HG03039 (cell line): Measurements from ENCODE around the gene CCN5.

Experiments used
- ATAC-seq: cut with Tn5 transposase; IDR thresholded peaks from one replicate; pipeline ENCODE4 v1.9.1; 2021; ENCODE audit warnings: mild to moderate bottlenecking, moderate library complexity; ENCODE audit not compliant: unreplicated experiment

CCN5 gene

DNA sequence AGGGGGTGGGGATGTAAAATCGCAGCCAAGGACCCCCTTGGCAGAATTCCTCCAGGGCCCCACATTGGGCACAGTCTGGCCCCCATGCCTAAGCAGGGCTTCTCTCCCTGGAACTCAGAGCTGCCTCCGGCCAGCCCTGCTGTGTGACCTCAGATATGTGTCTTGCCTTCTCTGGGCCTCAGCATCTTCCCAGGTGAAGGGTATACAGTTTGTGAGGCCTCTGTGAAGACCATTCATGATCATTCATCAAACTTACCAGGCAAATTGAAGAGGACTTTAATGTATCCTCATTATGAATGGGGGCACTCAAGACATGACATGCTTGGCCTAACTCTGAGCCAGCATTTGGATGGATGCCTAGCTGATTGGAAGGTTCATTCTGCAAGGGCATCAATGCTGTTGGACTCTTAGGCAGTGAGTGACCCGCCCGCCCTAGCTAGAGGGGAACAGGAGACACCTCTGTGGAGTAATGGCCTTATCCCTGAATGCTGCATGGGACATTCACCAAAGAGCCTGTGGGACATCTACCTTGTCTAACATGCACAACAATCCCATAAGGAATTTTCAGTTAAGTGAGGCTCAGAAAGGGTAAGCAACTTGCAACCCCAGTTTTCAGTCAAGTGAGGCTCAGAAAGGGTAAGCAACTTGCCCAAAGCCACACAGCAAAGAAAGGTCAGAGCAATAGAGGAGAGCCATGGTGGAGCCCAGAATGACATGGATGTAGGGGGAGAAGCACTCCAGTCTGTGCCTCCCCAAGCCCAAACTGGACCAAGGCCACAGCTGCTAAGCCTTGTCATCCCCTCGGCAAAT, 535 bp downstream of the CCN5 start:
- ATAC-seq: no peak

DNA sequence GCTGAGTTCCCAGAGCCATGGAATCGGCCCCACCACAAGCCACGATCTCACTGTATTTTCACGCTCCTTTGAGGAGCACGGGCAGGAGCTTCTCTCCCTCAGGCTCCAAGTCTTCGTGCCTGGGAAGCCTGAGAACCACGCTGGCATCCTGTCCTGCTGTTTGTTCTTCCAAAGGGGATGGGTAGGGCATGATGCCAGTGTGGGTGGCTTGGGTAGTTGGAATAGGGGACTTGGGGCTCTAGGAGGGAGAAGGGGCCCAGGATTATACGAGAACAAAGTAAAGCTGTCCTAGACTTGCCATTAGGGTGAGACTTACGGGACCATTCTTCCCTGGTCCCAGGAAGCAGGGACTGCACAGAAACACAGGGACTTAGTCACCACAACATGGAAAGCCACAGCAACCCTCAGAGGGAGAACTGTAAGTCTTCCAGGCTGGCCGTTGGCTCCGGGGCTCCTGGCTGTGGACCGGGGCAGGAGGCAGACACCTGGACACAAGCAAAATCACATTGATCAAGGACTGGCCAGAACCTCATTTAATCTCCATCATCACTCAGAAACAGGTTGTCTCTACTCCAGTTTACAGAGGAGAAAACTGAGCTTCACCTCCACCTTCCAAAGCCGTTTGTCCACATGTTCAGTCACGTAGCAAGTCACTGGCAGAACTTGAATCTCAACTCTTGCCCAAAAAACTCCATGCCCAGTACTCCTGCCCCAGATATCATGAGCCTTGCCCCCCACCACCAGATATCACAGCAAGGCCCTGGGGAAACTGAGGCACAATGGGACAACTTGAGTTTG, 1.3 kb downstream of the CCN5 start:
- ATAC-seq: no peak

DNA sequence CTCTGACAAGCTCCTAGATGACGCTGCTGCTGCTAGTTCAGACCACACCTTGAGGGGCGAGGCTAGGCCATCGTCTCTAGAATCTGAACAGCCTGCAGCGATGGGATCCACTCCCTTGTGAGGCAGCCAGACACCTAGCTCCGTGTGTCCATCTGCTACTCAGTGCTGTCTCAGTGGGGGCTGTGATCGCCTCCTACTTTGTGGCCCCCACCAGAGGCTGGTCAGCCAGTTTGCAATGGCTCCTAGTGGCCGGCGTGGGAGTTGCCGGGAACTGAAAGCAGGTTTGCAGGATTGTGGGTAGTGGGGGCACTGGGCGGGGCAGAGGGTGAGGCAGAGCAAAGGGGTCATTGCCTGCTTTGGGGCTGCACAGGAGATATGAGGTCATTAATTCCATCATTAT, 2.8 kb downstream of the CCN5 start:
- ATAC-seq: no peak

DNA sequence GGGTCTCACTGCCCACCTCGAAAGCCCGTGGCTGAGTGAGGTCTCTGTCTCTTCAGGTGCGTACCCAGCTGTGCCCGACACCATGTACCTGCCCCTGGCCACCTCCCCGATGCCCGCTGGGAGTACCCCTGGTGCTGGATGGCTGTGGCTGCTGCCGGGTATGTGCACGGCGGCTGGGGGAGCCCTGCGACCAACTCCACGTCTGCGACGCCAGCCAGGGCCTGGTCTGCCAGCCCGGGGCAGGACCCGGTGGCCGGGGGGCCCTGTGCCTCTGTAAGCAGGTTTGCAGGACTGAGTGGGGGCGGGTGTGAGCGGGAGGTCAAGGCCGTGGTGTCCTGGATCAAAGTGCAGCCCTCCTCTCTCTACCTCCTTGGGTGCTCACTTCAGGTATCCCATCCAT, 4.7 kb downstream of the CCN5 start:
- ATAC-seq: no peak

DNA sequence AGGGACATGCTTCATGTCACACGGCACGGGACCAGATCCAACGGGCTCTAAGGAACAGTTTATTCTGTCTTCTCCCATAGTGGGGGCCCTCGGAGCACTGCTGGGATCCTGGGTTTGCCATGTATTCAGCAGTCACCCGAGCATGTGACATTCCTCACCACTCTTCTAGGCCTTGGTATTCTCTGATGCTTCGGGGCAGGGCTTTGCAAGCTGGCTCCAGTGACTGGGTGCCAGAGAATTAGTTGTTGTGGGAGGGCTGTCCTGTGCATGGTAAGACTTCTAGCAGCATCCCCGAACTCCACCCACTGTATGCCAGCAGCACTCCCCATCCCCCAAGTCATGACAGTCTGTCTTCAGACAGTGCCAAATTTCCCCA, 5.4 kb downstream of the CCN5 start:
- no peak for ATAC-seq

DNA sequence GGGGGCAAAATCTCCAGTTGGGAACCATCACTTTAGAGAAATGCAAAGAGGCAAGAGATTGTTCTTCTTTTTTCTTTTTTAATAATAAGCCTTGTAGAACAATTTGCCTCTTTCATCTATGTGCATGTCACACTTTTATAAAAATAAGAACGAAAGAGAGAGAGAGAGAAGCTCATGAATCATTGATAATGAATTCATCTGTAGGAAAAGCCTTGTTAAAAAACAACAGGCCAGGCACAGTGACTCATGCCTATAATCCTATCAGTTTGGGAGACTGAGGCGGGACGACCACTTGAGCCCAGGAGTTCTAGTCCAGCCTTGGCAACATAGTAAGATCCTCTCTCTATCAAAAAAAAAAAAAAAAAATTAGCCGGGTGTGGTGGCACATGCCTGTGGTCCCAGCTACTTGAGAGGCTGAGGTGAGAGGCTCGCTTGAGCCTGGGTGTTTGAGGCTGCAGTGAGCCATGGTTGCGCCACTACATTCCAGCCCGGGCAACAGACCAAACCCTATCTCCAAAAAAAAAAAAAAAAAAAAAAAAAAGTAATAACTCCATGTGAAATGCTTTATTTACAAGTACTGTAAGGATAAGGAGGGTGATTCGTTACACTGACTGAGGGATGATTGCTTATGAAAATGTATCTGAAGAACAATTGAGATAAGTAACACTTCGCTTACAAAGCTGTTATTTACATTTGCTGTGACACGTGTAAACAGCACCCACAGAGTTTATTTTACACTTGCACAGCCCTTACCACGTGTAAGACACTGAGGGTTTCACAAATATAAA, 6.0 kb downstream of the CCN5 start:
- no peak for ATAC-seq

DNA sequence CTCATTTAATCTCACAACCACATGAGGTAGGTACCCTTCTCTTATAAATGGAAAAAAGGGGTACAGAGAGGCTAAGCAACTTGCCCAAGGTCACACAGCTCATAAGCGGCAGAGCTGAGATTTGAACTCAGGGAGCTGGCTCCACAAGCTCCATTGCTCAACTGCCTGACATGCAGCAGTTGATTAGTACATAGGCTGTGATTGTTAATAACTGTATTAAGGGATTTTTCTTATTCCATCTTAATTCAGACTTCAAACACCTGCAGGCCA, 6.6 kb downstream of the CCN5 start:
- ATAC-seq: no peak

DNA sequence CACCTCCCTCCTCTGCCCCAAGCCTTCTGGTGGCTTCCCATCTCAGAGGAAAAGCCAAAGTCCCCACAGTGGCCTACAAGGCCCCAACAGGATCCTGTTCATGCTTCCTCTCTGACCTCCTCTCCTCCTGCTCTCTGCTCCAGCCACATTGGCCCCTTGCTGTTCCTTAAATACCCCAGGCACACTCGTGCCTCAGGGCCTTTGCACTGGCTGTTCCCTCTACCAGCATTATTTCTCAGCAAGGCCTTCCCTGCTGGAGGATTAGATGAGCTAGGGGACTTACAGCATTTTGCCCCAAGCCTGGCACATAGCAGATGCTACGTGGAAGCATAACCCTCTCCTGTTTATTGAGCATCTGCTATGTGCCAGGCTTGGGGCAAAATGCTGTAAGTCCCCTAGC, 7.8 kb downstream of the CCN5 start:
- ATAC-seq: no peak

DNA sequence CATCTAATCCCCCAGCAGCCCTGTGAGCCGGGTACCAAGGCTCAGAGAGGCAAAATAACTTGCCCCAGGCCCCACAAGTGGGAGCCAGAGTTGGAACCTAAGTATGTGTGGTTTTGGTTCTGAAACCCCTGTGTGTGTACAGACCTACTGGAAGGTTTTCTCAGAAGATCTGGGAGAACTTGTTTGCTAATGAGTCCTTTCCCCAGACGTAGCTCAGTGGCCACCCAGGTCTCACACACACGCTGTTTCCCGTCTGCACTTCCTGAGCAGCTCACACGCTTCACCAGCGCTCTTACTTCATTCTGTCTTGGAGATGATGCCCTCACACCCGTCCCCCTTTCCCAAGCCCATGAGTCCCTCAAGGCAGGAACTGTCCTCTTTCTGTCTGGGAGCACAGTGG, 8.2 kb downstream of the CCN5 start:
- ATAC-seq: no peak

DNA sequence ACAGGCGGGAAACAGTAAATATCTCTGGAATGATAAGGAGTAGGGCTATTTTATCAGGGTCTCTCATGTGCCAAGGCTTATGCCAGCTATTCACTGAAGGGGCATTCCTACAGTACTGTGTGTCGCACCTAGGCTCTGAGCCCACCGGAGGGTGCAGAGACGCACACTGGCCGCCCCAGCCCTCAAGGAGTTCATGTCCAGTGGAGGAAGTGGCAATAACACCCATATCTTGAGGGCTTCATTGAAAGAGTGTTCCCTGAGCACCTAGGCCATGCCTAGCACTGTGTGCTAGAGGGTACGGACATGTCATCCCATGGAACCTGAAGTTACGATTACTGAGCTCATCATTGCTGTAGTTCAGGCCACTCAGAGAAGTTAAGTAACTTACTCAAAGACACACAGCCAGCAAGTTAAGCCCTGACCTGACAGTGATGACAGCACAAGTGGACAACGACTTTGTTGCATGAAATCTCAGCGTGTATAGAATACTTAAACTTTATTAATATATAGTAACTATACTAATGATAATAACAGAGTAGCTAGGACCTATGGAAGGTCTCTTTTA, 8.7 kb downstream of the CCN5 start:
- no peak for ATAC-seq

DNA sequence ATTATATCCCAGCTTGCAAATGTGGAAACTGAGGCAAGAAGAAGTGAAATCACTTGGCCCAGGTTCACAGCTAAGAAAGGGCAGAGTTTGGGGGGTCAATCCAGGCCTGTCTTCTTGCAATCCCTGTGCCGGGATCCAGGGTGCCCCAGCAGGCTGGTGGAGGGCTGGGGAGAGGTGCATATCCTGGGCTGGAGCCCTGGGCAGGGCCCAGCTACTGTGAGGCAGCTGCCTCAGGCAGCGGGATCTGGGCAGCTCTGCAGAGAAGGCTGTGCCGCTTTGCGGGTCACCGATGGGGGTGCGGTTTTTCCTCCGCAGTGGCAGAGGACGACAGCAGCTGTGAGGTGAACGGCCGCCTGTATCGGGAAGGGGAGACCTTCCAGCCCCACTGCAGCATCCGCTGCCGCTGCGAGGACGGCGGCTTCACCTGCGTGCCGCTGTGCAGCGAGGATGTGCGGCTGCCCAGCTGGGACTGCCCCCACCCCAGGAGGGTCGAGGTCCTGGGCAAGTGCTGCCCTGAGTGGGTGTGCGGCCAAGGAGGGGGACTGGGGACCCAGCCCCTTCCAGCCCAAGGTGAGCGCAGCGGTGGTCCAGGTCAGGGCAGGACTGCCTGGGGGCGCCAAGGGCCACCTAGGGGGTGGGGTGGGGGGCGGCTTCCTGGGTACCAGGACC, 9.4 kb downstream of the CCN5 start:
- no peak for ATAC-seq

DNA sequence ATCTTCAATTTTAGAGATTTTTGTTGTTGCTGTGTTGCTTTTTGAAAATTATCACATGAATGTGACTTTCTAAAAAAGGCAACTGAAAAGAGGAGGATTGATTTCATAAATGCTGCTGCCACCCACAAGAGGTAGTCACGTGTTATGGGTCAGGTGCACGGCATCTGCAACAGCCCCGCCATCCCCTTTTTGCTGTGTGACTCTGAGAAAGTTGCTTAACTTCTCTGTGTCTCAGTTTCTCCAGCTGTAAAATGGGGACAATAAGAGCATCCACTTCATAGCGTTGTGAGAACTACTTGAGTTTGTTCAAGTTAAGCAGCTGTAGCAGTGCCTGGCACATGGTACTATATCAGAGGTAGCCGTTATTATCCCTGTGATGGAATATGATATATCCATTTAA, 10.7 kb downstream of the CCN5 start:
- ATAC-seq: no peak

DNA sequence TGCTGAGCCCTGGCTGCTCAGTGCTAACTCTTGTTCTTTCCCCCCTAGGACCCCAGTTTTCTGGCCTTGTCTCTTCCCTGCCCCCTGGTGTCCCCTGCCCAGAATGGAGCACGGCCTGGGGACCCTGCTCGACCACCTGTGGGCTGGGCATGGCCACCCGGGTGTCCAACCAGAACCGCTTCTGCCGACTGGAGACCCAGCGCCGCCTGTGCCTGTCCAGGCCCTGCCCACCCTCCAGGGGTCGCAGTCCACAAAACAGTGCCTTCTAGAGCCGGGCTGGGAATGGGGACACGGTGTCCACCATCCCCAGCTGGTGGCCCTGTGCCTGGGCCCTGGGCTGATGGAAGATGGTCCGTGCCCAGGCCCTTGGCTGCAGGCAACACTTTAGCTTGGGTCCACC, 11.9 kb downstream of the CCN5 start:
- ATAC-seq: no peak

DNA sequence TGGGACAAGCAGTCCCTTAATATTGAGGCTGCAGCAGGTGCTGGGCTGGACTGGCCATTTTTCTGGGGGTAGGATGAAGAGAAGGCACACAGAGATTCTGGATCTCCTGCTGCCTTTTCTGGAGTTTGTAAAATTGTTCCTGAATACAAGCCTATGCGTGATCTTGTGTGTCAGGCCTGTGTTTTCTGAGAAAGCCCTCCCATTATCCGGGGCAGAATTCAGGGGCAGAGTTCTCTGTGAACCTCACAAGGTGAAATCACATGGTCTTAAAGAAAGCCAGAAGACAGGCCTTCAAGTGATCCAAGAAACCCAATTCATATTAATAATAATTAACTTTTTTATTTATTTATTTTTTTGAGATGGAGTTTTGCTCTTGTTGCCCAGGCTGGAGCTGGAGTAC, 12.5 kb downstream of the CCN5 start:
- no peak for ATAC-seq

DNA sequence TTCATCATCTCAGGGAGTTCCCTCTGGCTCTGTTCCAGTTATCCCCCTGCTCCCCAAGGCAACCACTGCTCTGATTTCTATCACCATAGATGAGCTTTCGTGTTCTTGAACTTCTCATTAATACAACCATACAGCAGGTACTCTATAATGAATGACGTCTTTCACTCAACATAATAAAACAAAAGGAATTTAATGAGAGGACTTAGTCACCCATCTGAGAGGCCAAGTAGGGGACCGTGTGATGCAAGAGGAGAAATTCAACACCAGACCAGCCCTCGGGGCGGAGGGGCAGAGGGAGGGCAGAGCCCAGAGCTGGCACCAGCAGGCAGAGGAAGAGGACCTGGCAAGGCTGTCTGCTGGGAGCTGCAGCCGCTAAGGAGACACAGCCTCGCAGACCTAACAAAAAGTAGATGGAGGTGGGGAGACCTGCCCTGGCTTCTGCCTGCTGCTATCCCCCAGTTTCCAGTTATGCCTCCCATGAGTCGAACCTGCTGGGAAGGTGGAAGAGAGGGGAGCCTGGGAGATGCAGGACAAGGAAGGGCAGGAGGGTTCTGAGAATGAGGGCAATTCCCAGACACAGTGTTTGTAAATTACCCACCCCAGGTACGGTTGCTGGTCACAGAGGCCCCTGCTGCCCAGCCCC, 13.8 kb downstream of the CCN5 start:
- no peak for ATAC-seq

DNA sequence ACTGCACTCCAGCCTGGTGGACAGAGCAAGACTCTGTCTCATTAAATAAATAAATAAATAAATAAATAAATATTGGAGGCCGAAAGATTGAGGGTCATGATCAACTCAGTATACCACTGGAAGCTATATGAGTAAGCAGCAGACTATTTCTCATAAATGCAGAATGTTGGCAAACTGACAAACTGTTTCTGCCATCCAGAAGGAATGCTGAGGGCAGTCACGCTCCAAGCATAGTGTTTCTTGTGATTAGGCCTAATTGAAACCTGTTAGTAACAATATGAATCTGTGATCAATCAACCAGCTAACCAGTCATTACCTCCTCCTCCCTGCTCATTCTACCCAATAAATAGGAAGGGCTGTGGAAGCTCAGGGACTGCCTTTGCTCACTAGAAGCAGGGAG, 15.3 kb downstream of the CCN5 start:
- ATAC-seq: no peak

DNA sequence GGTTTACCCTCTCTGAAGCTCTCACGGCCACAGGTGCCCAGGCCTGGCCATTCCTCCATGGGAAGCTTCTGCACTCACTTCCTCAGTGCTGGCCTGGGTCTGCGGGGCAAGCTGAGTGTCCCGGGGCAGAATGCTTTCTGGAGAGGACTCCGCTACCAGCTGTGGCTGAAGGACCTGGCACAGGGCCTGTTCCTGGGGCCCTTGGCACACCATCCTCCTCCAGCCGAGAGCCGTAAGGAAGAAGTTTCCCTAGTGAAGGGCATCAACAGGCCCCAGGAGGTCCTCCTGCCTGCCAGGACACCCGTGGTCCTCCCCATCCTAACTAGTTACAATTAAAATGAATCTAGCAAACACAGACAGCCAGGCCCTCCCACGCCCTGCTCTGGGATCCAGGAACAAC, 16.5 kb downstream of the CCN5 start:
- no peak for ATAC-seq

DNA sequence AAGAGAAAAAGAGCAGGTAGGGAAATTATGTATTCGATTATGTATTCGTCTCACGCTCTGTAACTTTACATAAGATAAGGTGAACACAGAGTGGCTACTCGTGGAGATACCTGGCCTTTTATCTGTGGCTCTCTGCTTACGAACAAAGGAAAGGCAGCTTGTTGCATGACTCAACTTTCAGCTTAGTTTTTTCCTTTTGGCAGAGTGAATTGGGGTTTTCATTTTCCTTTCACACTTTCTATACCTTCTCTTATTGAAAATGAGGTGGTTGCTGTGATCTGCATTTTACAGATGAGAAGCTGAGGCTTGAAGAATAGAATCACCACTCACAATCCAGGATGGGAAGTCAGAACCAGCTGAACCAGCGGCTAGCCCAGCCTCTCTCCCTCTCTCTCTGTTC, 17.2 kb downstream of the CCN5 start:
- no peak for ATAC-seq

DNA sequence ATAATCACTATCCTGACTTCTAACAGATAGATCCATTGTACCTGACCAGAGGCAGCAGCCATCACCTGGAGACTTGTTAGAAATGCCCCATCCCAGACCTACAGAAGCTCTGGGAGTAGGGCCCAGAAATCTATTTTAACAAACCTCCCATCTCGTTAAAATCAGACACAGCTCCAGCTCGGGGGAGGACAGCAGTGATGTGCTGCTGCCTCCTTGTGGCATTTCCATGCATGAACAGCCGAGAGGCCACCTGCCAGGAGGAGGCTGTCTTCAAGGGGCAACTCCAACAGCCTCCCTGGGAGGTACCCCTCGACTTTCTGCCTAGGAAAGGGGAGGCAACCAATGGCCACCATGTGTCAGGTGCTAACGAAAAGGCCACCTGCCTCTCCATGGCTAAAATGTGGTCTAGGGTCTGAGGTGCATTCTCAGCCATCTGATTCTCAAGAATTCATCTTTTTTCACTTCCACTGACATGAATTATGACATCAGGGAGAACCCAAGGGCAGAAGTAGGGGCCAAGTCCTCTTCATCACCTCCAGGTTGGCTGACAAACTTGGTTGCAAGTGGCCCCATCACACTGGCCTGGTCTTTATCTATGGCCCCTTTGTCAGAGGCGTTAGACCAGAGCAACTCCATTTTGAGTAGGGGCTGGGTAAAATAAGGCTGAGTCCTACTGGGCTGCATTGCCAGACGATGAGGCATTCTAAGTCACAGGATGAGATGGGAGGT, 18.3 kb downstream of the CCN5 start:
- no peak for ATAC-seq

DNA sequence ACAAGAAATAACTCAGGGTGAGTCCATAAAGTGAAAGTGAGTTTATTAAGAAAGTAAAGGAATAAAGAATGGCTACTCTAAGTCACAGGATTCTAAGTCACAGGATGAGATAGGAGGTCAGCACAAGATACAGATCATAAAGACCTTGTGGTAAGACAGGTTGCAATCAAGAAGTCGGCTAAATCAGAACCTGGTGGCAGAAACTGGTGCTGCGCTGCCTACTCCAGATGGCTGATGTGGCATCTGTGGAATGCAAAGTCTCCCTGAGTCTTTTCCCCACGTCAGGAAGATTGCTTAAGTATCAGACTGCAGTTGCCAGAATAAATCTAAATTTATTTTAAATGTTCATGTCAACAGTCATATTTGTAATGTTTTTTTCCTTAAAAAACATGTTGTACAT, 19.8 kb downstream of the CCN5 start:
- ATAC-seq: no peak
